Suprapubic skin (tissue), 4 donors: ENCODE measurements around the gene SPAG16.

Source experiments
- POLR2A ChIP-seq, 2 donors: fragments of 450-650 bp; IDR thresholded peaks; one replicate each; pipeline ENCODE4 v1.6.1; 2017; ENCODE audit warnings: antibody characterized with exemption in 2 of 2, mild to moderate bottlenecking in 2 of 2, moderate library complexity in 2 of 2
- POLR2AphosphoS5 ChIP-seq, 3 donors: sonication (generic); formaldehyde crosslinking; IDR thresholded peaks; one replicate each; pipeline ENCODE4 v1.6.1; 2017; ENCODE audit warnings: antibody characterized with exemption in 3 of 3
- TF ChIP-seq, protein P1 (sequence below), 2 donors: fragments of 200-600 bp in 1 of 2; fragments of 450-650 bp in 1 of 2; sonication (generic) in 1 of 2; IDR thresholded peaks; one replicate each; pipeline ENCODE4 v1.5.1; 2016 to 2019; ENCODE audit warnings: antibody characterized with exemption in 2 of 2, mild to moderate bottlenecking in 1 of 2, moderate library complexity in 1 of 2

DNA sequence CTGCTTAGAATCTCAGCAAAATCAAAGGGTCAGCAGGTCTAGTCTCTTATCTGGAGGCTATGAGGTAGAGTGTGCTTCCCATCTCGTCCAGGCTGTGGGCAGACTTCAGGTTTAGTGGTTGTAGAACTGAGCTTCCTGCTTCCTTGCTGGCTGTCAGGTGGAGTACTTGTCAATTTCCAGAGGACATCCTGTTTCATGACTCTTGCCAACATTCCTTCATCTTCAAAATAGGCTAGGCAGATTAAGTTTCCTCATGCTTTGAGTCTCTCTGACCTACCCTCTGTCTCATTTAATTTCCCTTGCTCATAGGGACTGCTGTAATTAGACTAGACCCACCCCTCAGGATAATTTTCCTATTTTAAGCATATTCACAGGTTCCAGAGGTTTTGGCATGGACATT is 562.6 kb downstream of the SPAG16 start:
- TF ChIP-seq, protein P1, sequence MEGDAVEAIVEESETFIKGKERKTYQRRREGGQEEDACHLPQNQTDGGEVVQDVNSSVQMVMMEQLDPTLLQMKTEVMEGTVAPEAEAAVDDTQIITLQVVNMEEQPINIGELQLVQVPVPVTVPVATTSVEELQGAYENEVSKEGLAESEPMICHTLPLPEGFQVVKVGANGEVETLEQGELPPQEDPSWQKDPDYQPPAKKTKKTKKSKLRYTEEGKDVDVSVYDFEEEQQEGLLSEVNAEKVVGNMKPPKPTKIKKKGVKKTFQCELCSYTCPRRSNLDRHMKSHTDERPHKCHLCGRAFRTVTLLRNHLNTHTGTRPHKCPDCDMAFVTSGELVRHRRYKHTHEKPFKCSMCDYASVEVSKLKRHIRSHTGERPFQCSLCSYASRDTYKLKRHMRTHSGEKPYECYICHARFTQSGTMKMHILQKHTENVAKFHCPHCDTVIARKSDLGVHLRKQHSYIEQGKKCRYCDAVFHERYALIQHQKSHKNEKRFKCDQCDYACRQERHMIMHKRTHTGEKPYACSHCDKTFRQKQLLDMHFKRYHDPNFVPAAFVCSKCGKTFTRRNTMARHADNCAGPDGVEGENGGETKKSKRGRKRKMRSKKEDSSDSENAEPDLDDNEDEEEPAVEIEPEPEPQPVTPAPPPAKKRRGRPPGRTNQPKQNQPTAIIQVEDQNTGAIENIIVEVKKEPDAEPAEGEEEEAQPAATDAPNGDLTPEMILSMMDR (IDR thresholded peaks at IDR 0.05): no peak
- TF ChIP-seq POLR2AphosphoS5 (IDR thresholded peaks at IDR 0.05) (no peak), POLR2A (IDR thresholded peaks at IDR 0.05) (no peak)
